ENCODE data around the gene SCYL2. TPM values are rescaled to one million over a fixed set of nuclear protein-coding genes. Genes with fewer than 3 reads are reported as not detected.

The SCYL2 gene
- total RNA-seq, 4 donors from 2014 or later: 47.5 to 73.4 (median 52.6) TPM

GRCh38 chr12:100348657-100349454, 81.9 kb downstream of the SCYL2 start:
- no peaks in the 10 kb centered on the region for H3K4me1 ChIP-seq
- TF ChIP-seq, protein P1, sequence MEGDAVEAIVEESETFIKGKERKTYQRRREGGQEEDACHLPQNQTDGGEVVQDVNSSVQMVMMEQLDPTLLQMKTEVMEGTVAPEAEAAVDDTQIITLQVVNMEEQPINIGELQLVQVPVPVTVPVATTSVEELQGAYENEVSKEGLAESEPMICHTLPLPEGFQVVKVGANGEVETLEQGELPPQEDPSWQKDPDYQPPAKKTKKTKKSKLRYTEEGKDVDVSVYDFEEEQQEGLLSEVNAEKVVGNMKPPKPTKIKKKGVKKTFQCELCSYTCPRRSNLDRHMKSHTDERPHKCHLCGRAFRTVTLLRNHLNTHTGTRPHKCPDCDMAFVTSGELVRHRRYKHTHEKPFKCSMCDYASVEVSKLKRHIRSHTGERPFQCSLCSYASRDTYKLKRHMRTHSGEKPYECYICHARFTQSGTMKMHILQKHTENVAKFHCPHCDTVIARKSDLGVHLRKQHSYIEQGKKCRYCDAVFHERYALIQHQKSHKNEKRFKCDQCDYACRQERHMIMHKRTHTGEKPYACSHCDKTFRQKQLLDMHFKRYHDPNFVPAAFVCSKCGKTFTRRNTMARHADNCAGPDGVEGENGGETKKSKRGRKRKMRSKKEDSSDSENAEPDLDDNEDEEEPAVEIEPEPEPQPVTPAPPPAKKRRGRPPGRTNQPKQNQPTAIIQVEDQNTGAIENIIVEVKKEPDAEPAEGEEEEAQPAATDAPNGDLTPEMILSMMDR (IDR thresholded peaks at IDR 0.05): peak in 4 of 6 experiments; percentile 14 to 64 (median 56)
- no peak for TF ChIP-seq POLR2A (IDR thresholded peaks at IDR 0.05)
- H3K27ac ChIP-seq: no peak overlapping the region
- no peak for DNase-seq
- no peaks in the 10 kb centered on the region for H3K27me3 ChIP-seq
- no peak overlapping the region for H3K4me3 ChIP-seq
- no peaks in the 10 kb centered on the region for H3K36me3 ChIP-seq
- H3K9me3 ChIP-seq: no peaks in the 10 kb centered on the region

DNA sequence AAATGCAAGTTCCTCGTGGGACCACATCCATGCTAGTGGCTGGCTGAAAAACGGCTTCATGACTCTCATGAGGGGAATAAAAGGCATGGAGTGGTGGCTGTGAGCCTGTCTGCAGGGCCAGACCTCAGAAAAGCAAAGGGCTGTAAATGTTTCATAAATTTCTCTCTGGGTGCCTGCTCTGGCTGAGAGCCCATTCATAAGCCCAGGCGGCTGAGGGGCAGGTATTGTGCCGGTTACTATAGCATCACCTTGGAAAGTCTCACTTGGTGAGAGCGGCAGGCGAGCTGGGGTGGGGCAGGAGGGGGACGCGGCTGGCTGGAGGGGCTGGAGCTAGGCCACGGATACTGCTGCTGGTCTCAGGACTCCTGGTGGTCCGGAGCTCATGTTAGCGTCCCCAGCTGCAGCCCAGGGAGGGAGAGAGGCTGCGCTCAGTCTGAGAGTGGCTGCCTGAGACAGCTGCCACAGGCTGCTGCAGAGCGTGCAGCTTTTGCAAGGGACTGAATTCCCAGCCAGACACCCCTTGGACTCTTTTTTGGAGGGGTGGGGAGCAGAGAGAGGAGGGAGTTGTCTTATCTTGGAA, 89.8 kb downstream of the SCYL2 start, which contains the start of gene SLC17A8:
SLC17A8 (plus strand) TSS at position 431 of the 580 bp plus-strand sequence. CDS start 318 bp downstream, outside the sequence.
- Histone ChIP-seq H3K9me3 (no peaks in the 10 kb centered on the region), H3K36me3 (no peaks in the 10 kb centered on the region), H3K4me3 (peak within 1 kb of the TSS in 1 of 4 donors; percentile 11), H3K27ac (no peak within 1 kb of the TSS), H3K4me1 (no peaks in the 10 kb centered on the region), H3K27me3 (no peaks in the 10 kb centered on the region)
- DNase-seq: no peak
- TF ChIP-seq, protein P1 (IDR thresholded peaks at IDR 0.05): no peak
- TF ChIP-seq POLR2A (IDR thresholded peaks at IDR 0.05): no peak

- H3K27ac ChIP-seq: no peak overlapping the region
- H3K4me1 ChIP-seq: no peaks in the 10 kb centered on the region
- H3K36me3 ChIP-seq: no peaks in the 10 kb centered on the region
- no peak for TF ChIP-seq POLR2A (IDR thresholded peaks at IDR 0.05)
- TF ChIP-seq, protein P1 (IDR thresholded peaks at IDR 0.05): no peak
- no peaks in the 10 kb centered on the region for H3K27me3 ChIP-seq
- H3K9me3 ChIP-seq: no peaks in the 10 kb centered on the region
- no peak overlapping the region for H3K4me3 ChIP-seq
- DNase-seq: no peak
These were observed 92.3 kb downstream of the SCYL2 start for GRCh38 chr12:100359248-100359647.

DNA sequence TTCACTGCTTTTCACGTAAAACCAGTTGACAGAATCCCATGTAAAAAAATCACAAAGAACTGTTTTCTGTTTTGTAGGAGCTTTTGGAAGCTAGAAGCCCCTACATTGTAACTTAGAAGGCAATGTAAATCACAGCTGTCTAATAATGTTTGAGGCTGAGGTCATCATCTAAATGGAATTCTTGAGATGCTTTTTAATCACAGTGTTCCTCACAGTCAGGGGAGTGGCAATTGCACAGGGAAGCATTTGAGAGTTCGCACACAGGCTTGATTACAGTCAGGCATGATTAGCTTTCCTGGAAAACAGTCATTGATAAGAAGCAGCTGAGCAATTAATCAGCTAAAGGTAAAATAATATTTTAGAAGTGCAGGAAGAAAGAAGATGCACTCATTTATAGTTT, 92.8 kb downstream of the SCYL2 start:
- no peak for DNase-seq
- Histone ChIP-seq H3K27ac (no peak overlapping the region), H3K4me3 (no peak overlapping the region), H3K4me1 (no peaks in the 10 kb centered on the region), H3K36me3 (no peaks in the 10 kb centered on the region), H3K9me3 (no peaks in the 10 kb centered on the region), H3K27me3 (no peaks in the 10 kb centered on the region)
- TF ChIP-seq, protein P1 (IDR thresholded peaks at IDR 0.05): no peak
- no peak for TF ChIP-seq POLR2A (IDR thresholded peaks at IDR 0.05)

DNA sequence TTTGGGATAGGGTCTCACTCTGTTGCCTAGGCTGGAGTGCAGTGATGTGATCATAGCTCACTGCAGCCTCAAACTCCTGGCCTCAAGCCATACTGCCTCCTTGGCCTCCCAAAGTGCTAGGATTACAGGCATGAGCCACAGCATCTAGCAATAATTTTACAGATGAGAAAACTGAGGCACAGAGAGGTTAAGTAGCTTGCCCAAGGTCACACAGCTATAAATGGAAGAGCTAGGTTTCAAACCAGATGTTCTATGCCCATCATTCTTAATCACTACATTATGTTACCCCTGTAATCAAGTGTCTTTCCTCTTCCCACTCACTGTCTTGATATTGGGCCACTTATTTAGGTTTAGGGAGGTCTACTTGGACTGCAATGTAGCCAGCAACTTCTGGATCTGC, 93.5 kb downstream of the SCYL2 start:
- H3K4me3 ChIP-seq: no peak overlapping the region

More for the DNA sequence above, 93.5 kb downstream of the SCYL2 start:
- Histone ChIP-seq H3K9me3 (no peaks in the 10 kb centered on the region), H3K27ac (no peak overlapping the region), H3K27me3 (no peaks in the 10 kb centered on the region), H3K36me3 (no peaks in the 10 kb centered on the region), H3K4me1 (no peaks in the 10 kb centered on the region)
- TF ChIP-seq, protein P1 (IDR thresholded peaks at IDR 0.05): no peak
- no peak for TF ChIP-seq POLR2A (IDR thresholded peaks at IDR 0.05)
- DNase-seq: no peak
